ELR (cell line): ENCODE results near the gene HOXA11.

Source experiments
- DNase-seq: peaks from one replicate; pipeline ENCODE4 v3.0.0-alpha.2; 2015; ENCODE audit warnings: low read depth

The HOXA11 gene

DNA sequence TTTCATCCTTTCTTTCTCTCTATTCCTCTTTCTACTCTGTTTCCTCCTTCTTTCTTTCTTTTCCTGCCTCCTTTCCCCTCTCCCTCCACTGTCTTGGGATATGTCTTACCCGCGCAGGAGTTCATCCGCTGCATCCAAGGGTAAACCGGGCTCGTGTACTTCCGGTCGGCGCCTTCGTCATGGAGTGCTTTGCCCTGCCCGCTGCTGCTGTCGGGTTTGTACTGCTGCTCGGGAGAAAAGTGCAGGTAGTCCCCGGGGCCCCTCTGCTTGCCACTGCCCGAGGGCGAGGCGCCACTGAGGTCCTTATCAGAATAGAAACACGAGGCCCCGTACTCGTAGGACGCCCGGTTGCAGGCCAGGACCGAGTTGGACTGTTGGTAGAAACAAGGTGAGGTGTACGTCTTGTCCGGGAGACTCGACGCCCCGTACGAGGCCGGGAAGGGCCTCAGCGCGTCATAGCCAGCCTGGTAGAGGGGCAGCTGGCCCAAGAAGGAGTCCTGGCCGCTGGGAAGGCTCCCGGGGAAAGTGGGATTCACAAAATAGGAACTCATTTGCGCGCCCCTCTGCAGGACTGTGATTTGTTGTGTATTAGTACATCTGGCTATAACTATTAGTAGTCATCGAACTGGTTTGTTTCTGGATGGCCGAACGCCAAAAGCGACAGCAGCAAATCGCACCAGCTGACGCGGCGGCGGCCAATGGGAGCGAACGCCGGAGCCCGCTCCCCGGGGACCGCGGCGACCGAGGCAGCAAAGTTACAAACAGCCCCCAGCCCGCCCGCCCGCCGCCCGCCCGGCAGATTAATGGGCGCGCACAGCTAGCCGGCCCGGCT lies 37.6 kb downstream of the HOXA11 start, which contains the start of gene HOXA6:
Gene HOXA6 (minus strand): TSS at position 576 of the 832 bp plus-strand sequence. CDS start 25 bp downstream, at position 551.
- DNase-seq, result no peak

DNA sequence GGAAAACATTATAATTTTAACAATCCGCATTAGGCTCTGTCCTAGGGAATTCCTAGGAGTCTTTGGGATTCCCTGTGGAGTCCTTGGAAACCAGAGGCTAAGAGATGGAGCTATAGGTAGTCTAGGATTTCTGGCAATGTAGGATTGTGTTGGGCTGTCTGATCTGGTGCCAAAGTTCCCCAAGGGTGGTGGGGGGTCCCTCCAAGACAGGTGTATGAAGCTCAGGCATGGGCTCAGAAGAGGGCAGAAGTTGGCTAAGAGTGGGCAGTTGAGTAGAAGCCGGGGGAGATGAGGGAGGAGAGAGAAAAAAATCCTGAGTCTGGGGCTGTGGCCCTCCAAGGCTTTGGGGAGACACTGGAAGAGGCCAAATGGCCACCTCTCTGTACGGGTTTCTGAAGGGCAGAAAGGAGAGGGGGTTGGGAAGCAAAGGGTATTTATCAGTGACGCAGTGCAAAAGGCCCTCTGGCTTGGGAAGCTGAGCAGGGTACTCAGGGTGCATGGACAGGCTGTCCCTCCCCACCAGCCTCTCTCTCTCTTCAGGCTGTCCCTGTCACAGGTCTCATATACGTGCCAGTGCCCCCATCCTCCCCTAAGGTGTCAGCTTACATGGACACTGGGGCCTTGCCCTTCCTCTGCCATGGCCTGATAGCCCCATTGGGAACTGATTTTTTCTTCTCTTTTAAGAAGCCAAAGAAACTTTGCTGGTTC lies 38.4 kb downstream of the HOXA11 start:
- no peak for DNase-seq

DNA sequence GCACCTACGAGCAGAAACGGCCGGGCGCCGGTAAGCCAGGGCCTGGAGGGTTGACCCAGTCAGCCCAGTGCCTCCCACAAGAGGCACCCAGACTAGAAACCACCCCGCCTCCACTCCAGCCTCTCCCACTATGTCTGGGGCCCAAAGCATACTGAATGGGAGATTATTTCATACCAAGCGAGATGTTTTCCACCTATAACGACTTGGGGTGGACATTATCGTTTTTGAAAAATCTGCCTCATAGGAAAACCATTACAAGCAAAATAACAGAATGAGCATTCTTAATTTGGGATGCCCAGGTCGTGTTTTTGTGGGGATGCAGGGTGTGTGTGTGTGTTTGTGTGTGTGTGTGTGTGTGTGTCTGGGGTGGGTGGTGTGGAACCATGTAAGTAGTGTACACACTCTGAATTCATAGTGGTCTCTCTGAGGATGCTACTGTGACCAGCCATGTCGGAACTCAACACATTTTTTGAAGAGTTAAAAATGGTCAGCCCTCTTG lies 39.1 kb downstream of the HOXA11 start:
- DNase-seq, result no peak

DNA sequence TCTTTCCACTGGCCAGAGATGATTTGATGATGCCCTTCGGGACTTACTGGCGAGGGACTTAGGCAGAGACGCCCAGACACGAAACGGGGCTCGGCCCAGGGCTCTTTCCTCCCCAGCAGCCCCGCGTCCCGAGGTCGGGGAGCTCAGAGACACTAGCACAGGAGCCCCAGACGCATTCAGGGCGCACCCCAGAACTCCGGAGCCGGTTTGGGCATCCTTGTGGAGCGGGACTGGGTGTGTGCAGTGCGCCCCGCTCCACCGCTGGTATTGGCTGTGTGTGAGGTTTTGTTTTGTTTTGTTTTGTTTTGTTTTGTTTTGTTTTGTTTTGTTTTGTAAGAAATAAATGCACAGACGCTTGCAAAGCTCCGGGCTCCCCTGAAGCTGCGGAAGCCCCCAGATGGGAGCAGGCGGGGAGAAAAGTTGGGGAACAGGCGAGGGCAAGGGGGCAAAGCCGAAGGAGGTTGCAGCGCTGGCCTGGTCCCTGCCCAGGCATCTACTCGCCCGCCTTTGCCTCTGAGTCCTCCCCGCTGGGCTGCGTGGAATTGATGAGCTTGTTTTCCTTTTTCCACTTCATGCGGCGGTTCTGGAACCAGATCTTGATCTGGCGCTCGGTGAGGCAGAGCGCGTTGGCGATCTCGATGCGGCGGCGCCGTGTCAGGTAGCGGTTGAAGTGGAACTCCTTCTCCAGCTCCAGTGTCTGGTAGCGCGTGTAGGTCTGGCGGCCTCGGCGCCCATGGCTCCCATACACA lies 39.7 kb downstream of the HOXA11 start:
- no peak for DNase-seq

DNA sequence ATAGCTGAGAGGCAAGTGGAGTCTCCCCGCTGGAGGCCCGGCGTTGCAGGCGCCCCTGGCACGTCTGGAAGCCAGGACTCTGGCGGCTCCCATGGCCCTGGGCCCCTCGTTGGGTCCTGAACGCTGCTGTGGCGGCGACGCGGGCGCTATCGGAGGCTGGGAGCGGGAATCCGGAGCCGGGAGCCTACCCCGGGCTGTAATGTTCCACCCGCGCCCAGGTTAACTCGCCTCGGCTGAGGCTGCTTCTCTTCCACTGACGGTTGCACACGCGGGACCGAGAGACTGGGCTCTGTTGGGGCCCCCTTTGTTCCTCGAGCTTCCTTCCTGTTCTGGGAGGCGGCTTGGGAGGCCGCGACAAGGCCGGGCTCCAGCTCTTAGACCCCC lies 40.3 kb downstream of the HOXA11 start:
- DNase-seq, result no peak

DNA sequence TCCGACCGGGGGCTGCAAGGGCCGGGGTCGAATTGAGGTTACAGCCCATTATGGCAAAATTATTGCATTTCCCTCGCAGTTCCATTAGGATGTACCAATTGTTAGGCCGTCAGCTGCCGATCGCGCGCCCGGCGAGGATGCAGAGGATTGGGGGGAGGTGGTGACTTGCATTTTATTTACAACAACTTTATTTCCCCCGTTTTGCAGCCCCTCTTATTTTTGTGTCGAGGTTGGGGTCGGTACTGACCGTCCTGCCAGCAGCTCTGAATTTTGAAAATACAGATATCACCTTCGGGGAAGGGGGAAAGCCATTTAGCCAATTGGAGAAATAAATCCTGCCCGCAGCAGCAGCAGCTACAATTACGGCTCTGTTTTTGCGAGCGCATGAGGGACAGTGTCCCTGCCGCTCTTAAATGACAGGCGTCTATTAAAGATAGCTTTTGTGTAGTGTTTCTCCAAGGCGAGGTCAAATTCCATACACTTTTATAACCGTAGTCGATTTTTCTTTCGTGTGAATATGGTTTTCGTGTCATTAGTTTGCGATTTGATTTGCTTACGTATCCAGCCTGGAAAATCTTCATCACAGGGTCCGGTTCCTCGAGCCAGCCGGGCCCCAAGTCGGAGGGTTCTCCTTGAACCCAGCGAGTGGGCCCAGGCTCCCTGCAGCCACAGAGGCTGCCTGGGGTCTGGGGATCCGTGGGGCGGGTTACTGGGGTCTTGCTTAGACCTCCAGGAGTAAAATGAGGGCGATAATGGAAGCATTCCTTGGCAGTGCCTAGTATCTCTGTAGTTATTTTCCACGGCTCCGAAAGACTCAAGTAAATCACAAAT lies 40.9 kb downstream of the HOXA11 start:
- DNase-seq, result no peak

DNA sequence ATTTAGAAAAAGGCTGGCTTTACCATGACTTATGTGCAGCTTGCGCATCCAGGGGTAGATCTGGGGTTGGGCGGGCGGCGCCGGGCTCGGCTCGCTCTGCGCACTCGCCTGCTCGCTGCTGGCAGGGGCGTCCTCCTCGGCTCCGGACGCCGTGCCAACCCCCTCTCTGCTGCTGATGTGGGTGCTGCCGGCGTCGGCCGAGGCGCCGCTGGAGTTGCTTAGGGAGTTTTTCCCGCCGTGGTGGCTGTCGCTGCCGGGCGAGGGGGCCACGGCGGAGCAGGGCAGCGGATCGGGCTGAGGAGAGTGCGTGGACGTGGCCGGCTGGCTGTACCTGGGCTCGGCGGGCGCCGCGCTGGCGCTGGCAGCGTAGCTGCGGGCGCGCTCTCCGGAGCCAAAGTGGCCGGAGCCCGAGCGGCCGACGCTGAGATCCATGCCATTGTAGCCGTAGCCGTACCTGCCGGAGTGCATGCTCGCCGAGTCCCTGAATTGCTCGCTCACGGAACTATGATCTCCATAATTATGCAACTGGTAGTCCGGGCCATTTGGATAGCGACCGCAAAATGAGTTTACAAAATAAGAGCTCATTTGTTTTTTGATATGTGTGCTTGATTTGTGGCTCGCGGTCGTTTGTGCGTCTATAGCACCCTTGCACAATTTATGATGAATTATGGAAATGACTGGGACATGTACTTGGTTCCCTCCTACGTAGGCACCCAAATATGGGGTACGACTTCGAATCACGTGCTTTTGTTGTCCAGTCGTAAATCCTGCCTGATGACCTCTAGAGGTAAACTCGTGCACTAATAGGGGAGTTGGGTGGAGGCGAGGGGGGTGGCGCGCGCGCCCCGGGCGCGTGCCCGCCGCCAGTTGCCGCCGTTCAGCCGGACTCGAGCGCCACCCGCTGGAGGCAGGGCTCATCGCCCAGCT lies 41.7 kb downstream of the HOXA11 start, which contains the start of gene HOXA5:
Gene HOXA5 (minus strand): TSS at position 659 of the 927 bp plus-strand sequence. CDS start 74 bp downstream, at position 585.
- DNase-seq, result peak; percentile 96

DNA sequence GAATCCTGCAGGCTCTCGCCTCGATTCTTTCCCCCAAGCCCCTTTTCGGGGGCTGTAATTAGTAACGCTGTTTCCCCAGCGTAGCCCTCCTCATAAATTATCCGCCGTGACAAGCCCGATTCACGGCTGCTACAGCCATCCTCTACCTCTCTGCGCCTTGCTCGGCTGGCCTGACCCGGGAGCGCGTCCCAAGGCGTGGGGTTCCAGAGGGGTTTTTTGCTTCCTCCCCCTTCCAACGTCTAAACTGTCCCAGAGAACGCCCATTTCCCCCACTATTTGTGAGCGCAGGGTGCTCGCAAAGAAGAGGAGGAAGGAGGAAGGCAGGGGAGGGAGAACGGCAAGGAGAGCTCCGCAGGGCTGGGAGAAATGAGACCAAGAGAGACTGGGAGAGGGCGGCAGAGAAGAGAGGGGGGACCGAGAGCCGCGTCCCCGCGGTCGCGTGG lies 42.4 kb downstream of the HOXA11 start:
- no peak for DNase-seq

DNA sequence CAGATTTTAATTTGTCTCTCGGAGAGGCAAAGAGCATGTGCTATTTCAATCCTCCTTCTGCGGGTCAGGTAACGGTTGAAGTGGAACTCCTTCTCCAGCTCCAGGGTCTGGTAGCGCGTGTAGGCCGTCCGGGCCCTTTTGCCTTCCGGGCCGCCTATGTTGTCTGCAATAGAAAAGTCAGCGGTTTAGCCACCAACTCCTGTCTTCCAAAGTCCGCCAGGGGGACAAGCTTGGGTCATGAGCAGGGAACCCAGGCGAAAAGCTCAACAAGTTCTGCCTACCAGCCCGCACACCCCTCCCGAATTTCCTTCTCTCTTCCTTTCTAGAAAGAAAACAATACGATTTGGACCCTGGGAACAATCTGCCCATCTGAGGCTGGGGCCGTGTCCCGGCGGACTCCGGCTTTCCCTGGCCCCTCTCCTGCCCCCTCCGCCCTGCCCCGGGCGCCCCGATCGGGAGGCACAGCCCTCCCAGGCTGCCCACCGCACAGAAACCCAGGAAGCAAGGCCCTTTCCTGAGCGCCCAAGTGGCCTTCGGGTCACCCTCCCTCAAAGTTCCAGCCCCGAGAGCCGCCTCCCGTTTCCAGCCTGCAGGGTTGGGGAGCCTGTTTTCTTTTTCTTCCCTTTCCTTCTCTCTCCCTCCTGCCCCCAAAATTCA lies 43.0 kb downstream of the HOXA11 start:
- DNase-seq, result no peak

DNA sequence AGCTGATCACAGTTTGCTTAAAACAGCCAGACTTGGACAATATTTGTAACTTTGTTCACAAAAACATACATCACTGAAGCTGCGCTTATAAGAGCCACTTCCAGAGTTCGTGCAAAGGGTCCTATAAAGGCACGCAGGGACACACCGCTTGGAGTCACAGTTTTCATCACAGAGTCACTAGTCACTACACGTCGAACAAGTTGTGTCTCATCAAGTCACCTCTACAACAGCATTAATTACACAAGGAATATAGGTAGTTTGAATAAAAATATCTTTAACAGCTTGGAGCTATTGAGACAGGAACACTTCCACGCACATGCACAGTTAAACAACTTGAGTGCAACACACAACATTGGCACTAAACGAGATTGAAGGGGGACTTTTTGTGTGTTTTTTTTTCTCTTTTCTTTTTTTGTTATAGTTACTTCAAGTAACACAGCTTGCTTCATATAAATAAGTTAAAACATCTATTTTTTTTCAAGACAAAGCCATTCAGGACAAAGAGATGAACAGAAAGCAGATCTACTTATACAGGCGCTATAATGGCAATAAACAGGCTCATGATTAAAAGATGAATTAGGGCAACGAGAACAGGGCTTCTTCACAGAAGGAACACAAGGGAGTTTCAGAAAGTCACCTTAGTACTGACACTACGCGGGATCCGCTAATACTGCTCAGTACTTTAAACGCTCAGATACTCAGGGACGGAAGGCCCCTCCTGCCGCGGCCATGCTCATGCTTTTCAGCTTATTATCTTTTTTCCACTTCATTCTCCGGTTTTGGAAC lies 43.7 kb downstream of the HOXA11 start:
- DNase-seq, result no peak

DNA sequence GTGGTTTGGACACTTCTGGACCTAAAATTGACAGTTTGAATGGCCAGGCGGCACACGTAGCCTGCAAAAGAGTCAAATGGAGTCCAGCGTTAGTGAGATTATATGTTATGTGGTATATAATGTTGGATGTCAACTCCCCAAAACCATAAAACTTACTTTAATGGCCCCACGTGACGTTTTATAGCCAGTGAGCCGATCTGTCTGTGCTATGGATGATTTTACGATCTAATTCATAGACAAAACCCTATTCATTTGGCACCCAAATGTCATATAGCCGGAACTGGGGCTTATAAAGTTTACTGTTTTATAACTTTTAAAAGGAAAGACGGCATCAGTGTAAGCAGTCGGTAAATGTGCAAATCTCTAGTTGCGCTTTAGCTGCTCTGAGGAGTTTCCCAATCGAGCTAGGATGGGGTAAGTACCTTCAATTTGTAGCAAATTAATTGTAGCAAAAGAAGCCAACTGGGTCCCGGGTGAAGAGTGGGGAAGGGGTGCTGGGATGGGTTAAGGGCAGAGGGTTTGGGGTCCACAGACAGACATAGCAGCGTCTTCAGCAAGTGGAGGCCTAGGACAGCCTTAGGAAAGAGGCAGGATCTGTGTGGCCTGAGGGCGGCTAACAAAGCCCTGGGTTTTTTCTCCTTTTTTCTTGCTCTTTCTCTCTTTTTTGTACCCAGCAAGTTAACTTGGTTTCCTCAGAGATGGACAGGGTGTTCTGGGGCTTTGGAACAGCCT lies 44.7 kb downstream of the HOXA11 start:
- no peak for DNase-seq

DNA sequence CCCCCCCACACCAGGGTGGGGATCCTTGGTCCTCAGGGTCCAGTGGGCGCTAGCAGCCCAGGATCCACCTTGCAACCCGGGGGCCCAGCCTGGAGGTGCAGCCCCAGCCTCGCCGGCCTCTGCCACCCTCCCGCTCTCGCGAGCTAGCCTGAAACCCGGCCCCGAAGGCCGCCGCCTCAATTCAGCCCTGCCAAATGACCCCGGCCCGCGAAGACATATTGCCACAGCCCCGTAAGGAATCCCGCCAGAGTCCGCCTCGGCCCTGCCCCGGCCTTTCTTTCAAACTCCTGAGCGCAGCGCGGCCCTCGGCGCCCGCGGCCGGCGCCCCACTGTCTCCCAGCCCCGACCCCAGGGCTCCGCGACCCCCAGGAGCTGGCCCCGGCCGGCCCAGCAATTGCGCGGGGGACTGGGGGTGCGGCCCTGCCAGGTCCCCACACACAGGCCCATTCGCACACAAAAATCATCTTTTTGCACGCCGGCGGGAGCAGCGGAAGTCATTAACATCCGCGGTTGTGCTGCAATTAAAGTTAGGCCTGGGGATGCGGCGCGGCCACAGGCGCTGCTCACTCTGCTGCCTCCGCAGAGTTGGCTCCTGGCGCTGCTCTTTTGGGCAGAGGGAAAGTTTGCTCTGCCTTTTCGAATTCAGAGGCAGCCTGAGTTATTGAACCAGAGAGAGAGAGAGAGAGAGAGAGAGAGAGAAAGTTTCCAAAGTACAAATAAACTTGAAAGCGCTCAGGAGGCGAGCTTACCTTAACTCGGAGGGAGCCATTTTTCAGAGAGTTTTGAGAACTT lies 45.5 kb downstream of the HOXA11 start:
- no peak for DNase-seq

DNA sequence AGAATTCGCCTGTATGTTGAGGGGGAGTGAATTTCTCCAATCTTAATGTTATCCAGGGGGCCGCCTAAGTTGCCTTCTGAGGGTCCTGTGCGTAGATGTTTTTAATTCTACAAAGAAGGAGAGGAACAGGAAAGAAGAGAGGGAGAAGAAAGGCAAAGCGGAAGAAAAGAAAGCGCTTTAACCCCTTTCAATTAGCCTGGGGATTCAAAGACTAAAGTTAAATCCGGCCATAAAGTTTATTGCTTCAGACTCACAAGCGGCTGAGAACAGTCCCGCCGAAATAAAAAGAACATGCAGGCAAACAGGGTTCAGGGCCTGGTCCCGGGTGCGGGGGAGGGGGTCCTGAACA lies 46.1 kb downstream of the HOXA11 start:
- DNase-seq, result no peak

DNA sequence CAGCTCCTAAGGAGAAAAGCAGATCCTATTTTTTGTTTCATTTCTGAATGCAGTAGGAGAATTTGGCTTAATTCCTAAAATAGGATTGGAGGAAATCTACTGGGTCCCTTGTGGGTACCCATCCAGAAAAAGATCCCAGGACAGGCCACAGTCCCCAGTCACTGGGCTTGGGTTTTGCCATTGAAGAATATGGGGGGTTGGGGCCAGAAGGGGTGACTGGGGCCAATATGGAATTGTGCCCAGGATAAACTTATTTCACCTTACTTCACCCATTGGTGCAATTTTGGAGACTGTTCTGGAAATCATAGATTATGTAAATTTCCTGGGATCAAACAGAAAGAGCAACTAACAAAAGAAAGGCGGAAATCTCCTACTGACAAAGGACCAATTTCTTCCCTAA lies 46.6 kb downstream of the HOXA11 start:
- no peak for DNase-seq

DNA sequence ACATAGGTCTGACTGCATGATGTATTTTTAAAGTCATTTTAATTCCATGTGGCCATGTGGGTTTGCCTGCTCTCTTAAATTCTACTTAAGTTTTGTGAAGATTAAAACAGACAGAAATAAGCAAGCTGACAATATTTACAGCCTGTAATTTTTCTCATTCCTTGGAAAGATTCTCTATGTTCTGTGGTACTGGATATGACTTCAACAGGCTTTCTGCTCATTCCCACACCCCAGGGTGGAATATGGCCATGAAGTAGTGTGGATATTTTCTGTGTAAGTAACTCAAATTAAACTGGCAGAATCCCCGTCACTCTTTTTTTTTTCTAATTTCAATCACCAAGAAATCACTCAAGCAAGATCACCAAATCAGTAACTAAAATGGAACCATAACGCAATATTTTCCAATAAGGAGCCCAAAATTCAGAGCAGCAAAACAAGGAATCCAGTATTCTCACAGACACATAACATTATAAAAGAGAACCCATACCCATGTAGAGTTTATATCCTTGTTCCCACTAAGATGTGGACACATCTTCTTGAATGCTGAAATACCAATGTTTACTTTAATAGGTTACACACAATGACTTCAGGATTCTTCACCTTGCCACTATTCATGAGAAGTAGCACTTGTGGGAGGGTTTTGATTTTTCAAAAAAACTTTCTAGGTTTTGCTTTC lies 47.3 kb downstream of the HOXA11 start:
- no peak for DNase-seq

DNA sequence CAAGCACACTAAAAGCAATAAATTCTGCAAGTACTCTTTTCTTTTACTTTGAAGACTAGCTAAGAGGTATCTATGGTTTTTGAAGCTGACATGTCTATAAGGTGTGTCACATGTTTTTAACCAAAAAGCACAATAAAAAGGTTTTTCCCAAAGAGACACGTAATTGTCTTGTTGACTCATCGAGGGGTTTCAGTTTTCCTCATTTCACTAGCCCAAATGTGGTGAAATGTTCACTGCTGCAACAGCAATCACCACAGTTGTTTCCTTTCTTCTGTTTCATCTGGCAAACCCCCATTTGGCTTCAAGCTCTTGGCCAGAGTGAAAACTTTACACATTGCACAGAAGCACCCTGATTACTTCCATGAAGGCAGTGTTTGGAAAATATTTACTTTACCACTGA lies 50.6 kb downstream of the HOXA11 start:
- peak; percentile 95 for DNase-seq
